K562 (cell line): ENCODE data around the gene CCDC183. TPM values are rescaled to one million over a fixed set of nuclear protein-coding genes. Genes with fewer than 3 reads are reported as not detected.

Experiments used
- ATAC-seq: fragments of 200-7000 bp; cut with Tn5 transposase; 3 replicates; pipeline ENCODE4 v1.9.1; 2020; ENCODE audit warnings: moderate library complexity
- BruUV-seq: library from RNA; stranded (reverse); fragments of 400-500 nt; replicated peaks from 2 replicates; lab custom pipeline; 2021; lab: Mats Ljungman, UMichigan
- CTCF ChIA-PET: fragments of 300-600 bp; formaldehyde crosslinking; extraction: SDS; loops from one replicate; lab custom pipeline; 2021; ENCODE audit warnings: low intra/inter-chr PET ratio; lab: Yijun Ruan, JAX
- POLR2A ChIA-PET: fragments of 300-600, 350-650 bp; sonication (Branson Sonifier 250); formaldehyde crosslinking; extraction: SDS; loops from one replicate; lab custom pipeline; 2021; ENCODE audit warnings: antibody characterized with exemption, inconsistent platforms; lab: Yijun Ruan, JAX
- DNase-seq, 4 experiments: peaks; one replicate each; pipeline versions ENCODE4 v3.0.0 to v3.0.0-alpha.2; 2011 to 2018; ENCODE audit warnings: low spot score in 3 of 4, mixed read lengths in 3 of 4; ENCODE audit errors: extremely low read depth in 1 of 4
- FAIRE-seq: peaks from 2 replicates; lab custom pipeline; 2011; peaks lifted over from hg19 to GRCh38; lab: Jason Lieb, UNC
- H2AFZ ChIP-seq: 2 replicates; pipeline ENCODE4 v1.6.0; 2011; ENCODE audit warnings: low read depth, low read length, control low read depth, inconsistent platforms
- H3K27ac ChIP-seq: fragments of 200-600 bp; 3 replicates; pipeline ENCODE4 v1.8.0; 2011; ENCODE audit warnings: low read depth, mild to moderate bottlenecking, control low read depth, inconsistent platforms, low read length, moderate library complexity, mixed read lengths; ENCODE audit errors: extremely low read depth
- H3K27me3 ChIP-seq, 2 experiments: fragments of 300-600 bp in 1 of 2; 2 replicates in 1 of 2; 3 replicates in 1 of 2; pipeline versions ENCODE4 v1.6.0 to v1.8.0; 2011; ENCODE audit warnings: inconsistent platforms in 2 of 2, low read length in 2 of 2, mild to moderate bottlenecking in 1 of 2, mixed read lengths in 1 of 2, moderate library complexity in 1 of 2; ENCODE audit not compliant: control insufficient read depth in 2 of 2, insufficient read depth in 2 of 2
- H3K36me3 ChIP-seq: fragments of 300-600 bp; 3 replicates; pipeline ENCODE4 v1.8.0; 2011; ENCODE audit warnings: mild to moderate bottlenecking, low read length, inconsistent platforms; ENCODE audit not compliant: control insufficient read depth, insufficient read depth
- H3K4me1 ChIP-seq, 2 experiments: fragments of 200-600 bp in 1 of 2; replicated peaks in 1 of 2; 2 replicates in 1 of 2; 3 replicates in 1 of 2; pipeline versions ENCODE4 v1.5.1 to v1.8.0; 2011; ENCODE audit warnings: inconsistent platforms in 2 of 2, low read length in 2 of 2, mild to moderate bottlenecking in 1 of 2, mixed read lengths in 1 of 2, moderate library complexity in 1 of 2; ENCODE audit not compliant: control insufficient read depth in 2 of 2, insufficient read depth in 2 of 2
- H3K4me2 ChIP-seq: 2 replicates; pipeline ENCODE4 v1.6.1; 2011; ENCODE audit warnings: low read length, control low read depth, inconsistent platforms, mixed read lengths; ENCODE audit not compliant: insufficient read depth
- H3K4me3 ChIP-seq: fragments of 200-600 bp; sonication (generic), shearing (Covaris generic); 2 replicates; pipeline ENCODE4 v1.5.1; 2016; ENCODE audit warnings: control low read depth, inconsistent platforms
- H3K79me2 ChIP-seq: fragments of 200-600 bp; 3 replicates; pipeline ENCODE4 v1.8.0; 2011; ENCODE audit warnings: low read length, inconsistent platforms; ENCODE audit not compliant: control insufficient read depth, insufficient read depth
- H3K9ac ChIP-seq, 2 experiments: 2 replicates each; pipeline versions ENCODE4 v1.6.0 to v1.6.1; 2011; ENCODE audit warnings: low read depth in 2 of 2, low read length in 2 of 2, control low read depth in 1 of 2, inconsistent platforms in 1 of 2, mild to moderate bottlenecking in 1 of 2, mixed read lengths in 1 of 2; ENCODE audit not compliant: insufficient read depth in 1 of 2
- H3K9me1 ChIP-seq: one replicate; pipeline ENCODE4 v1.6.0; 2011; ENCODE audit warnings: inconsistent platforms, mild to moderate bottlenecking, low read length, moderate library complexity; ENCODE audit not compliant: control insufficient read depth, insufficient read depth
- H3K9me3 ChIP-seq: replicated peaks from 2 replicates; pipeline ENCODE4 v1.5.1; 2011; ENCODE audit warnings: low read depth, low read length, inconsistent platforms; ENCODE audit not compliant: control insufficient read depth, insufficient read depth
- H4K20me1 ChIP-seq: replicated peaks from 2 replicates; pipeline ENCODE4 v1.6.1; 2011; ENCODE audit warnings: low read length, inconsistent platforms, mixed read lengths; ENCODE audit not compliant: control insufficient read depth, insufficient read depth
- BHLHE40 ChIP-seq: IDR thresholded peaks from 2 replicates; pipeline ENCODE4 v1.6.1; 2011; ENCODE audit warnings: low read length, improper control_type of control experiment
- CBX2 ChIP-seq: fragments of 200-600 bp; sonication (generic); IDR thresholded peaks from one replicate; pipeline ENCODE4 v1.6.1; 2012; ENCODE audit warnings: mild to moderate bottlenecking, low read length, inconsistent platforms; ENCODE audit not compliant: insufficient read depth, poor library complexity, severe bottlenecking
- CSDE1 ChIP-seq, 2 experiments: fragments of 450-650 bp; IDR thresholded peaks; 2 replicates each; pipeline ENCODE4 v1.6.1; 2016; ENCODE audit warnings: mild to moderate bottlenecking in 1 of 2
- EWSR1 ChIP-seq: fragments of 450-650 bp; IDR thresholded peaks from 2 replicates; pipeline ENCODE4 v1.6.1; 2018; ENCODE audit warnings: borderline replicate concordance, mild to moderate bottlenecking, low read depth, moderate library complexity; ENCODE audit not compliant: partially characterized antibody
- KDM2B ChIP-seq: fragments of 250-450 bp; sonication (Bioruptor Pico); IDR thresholded peaks from 2 replicates; pipeline ENCODE4 v1.8.0; 2021; ENCODE audit warnings: mild to moderate bottlenecking, moderate library complexity
- PCBP1 ChIP-seq: fragments of 200-400 bp; formaldehyde crosslinking; IDR thresholded peaks from 2 replicates; pipeline ENCODE4 v1.6.1; 2018; ENCODE audit warnings: mild to moderate bottlenecking, low read depth, low read length; ENCODE audit not compliant: poor library complexity, severe bottlenecking
- POLR2G ChIP-seq: fragments of 200-400 bp; formaldehyde crosslinking; IDR thresholded peaks from 2 replicates; pipeline ENCODE4 v1.6.1; 2017; ENCODE audit warnings: low read depth, mild to moderate bottlenecking, antibody characterized with exemption, low read length, moderate library complexity
- RFX5 ChIP-seq: IDR thresholded peaks from 2 replicates; pipeline ENCODE4 v1.6.1; 2011; ENCODE audit warnings: low read depth, mild to moderate bottlenecking, improper control_type of control experiment, low read length
- SMAD2 ChIP-seq: fragments of 150-350 bp; IDR thresholded peaks from 2 replicates; pipeline ENCODE4 v1.6.1; 2014; ENCODE audit warnings: low read depth, mild to moderate bottlenecking, low read length
- SMAD3 ChIP-seq: fragments of 450-650 bp; formaldehyde crosslinking; conservative IDR thresholded peaks from 2 replicates; pipeline ENCODE4 v1.4.0; 2020; ENCODE audit warnings: mild to moderate bottlenecking
- SNRNP70 ChIP-seq: fragments of 200-400 bp; formaldehyde crosslinking; optimal IDR thresholded peaks from 2 replicates; pipeline ENCODE3; 2017; ENCODE audit warnings: low read depth, low read length
- ZFP30 ChIP-seq: fragments of 250-450 bp; sonication (Bioruptor Pico); IDR thresholded peaks from 2 replicates; pipeline ENCODE4 v1.8.0; 2022; ENCODE audit warnings: moderate library complexity, mild to moderate bottlenecking, inconsistent platforms, borderline replicate concordance
- ZNF384 ChIP-seq: IDR thresholded peaks from 2 replicates; pipeline ENCODE4 v1.6.1; 2012; ENCODE audit warnings: low read depth, low read length, improper control_type of control experiment
- ZNF586 ChIP-seq: fragments of 450-650 bp; formaldehyde crosslinking; conservative IDR thresholded peaks from 2 replicates; pipeline ENCODE4 v1.4.0; 2020; ENCODE audit warnings: mild to moderate bottlenecking, moderate library complexity
- ZNF766 ChIP-seq: fragments of 200-800 bp; sonication (Bioruptor generic); conservative IDR thresholded peaks from 2 replicates; pipeline ENCODE4 v1.6.1; 2016; ENCODE audit warnings: missing genetic modification characterization, missing compliant biosample characterization
- WGBS: fragments of 100-300 bp; shearing (Covaris generic); methylation state at CpG from one replicate; pipeline ENCODE4 v1.1.6; 2016; ENCODE audit warnings: low coverage, mixed read lengths; ENCODE audit not compliant: insufficient coverage; ENCODE audit errors: missing lambda C conversion rate; 5-methylcytosine and 5-hydroxymethylcytosine counted together
- in situ Hi-C: fragments of 300-500 bp; cut with MboI; formaldehyde crosslinking; loops from 4 replicates; pipeline ENCODE4 v1.15.0; 2018; ENCODE audit warnings: inconsistent platforms, mixed read lengths
- intact Hi-C: fragments of 100-400 bp; cut with micrococcal nuclease; formaldehyde crosslinking; loops from 2 replicates; pipeline ENCODE4 v1.14.2; 2022
- polyA plus RNA-seq, 8 experiments: library from polyadenylated mRNA; depleted of rRNA in 4 of 8; stranded (reverse) in 5 of 8; unstranded in 3 of 8; fragments of >200 nt; fragmentation: Nextera tagmentation in 2 of 8; fragmentation: Illumina TruSeq in 1 of 8; extraction: Ambion mirVana in 2 of 8; extraction: Trizol in 1 of 8; gene quantifications; 2 replicates each; pipeline versions ENCODE4 v1.2.1 to v1.2.3, GENCODE V29; 2011 to 2014; ENCODE audit warnings: inconsistent platforms in 1 of 8, missing spikeins in 1 of 8
- total RNA-seq, 7 experiments: library from RNA; depleted of rRNA in 6 of 7; stranded (reverse); fragments of >200 nt in 6 of 7; fragmentation: Illumina TruSeq in 2 of 7; extraction: Trizol in 2 of 7; gene quantifications; 2 replicates each; pipeline versions ENCODE4 v1.2.1 to v1.2.3, GENCODE V29; 2011 to 2021; ENCODE audit warnings: low replicate concordance in 1 of 7
- TF ChIP-seq, protein P1 (sequence below): sonication (generic); formaldehyde crosslinking; IDR thresholded peaks from 2 replicates; pipeline ENCODE4 v1.8.1; 2023; ENCODE audit warnings: mild to moderate bottlenecking, missing genetic modification reagents
- TF ChIP-seq, protein P2 (sequence below): fragments of 250-450 bp; sonication (Bioruptor Pico); IDR thresholded peaks from 2 replicates; pipeline ENCODE4 v1.5.0; 2021

CCDC183 gene
- total and polyA plus RNA-seq, 9 of the 15 experiments (the other 6 are each of a cell fraction or from before 2014, with no cell fraction given), result 0.21 to 0.60 (median 0.29) TPM; not detected in 4

DNA sequence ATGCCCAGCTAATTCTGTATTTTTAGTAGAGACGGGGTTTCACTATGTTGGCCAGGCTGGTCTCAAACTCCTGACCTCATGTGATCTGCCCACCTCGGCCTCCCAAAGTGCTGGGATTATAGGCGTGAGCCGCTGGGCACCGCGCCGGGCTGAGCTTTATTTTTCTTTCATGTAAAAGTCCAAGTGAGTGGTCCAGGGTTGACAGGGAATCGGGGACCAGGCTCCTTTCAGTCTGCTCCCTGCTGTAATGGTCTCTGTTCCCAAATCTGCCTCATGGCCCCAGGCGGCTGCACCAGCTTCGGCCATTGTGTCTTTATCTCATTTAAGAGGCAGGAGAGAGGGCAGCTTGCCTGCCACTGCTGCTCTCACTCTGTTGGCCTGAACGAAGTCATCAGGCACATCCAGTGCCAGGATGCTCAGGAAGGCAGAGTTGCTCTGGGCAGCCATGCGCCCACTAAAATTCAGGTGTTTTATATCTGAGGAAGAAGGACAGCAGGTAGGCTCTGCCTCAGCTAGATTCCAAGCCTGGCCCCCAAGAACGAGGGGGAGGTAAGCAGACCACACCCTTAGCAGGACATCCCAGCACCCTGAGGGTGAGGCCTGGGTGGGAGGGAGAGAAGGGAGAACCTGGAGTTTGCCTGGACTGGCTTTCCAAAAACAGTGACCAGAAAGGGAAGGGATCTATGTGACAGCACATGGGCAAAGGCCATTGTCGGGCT, 1.7 kb upstream of the CCDC183 start (continued):
- no peak for TF ChIP-seq SNRNP70
- TF ChIP-seq SMAD3 (CRISPR knock-in tag), result no peak
- no peak for TF ChIP-seq EWSR1
- TF ChIP-seq, protein P1, sequence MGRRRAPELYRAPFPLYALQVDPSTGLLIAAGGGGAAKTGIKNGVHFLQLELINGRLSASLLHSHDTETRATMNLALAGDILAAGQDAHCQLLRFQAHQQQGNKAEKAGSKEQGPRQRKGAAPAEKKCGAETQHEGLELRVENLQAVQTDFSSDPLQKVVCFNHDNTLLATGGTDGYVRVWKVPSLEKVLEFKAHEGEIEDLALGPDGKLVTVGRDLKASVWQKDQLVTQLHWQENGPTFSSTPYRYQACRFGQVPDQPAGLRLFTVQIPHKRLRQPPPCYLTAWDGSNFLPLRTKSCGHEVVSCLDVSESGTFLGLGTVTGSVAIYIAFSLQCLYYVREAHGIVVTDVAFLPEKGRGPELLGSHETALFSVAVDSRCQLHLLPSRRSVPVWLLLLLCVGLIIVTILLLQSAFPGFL, result no peak
- no peak for TF ChIP-seq POLR2G
- TF ChIP-seq SMAD2, result no peak
- TF ChIP-seq ZNF384, result no peak
- TF ChIP-seq CBX2, result no peak

DNA sequence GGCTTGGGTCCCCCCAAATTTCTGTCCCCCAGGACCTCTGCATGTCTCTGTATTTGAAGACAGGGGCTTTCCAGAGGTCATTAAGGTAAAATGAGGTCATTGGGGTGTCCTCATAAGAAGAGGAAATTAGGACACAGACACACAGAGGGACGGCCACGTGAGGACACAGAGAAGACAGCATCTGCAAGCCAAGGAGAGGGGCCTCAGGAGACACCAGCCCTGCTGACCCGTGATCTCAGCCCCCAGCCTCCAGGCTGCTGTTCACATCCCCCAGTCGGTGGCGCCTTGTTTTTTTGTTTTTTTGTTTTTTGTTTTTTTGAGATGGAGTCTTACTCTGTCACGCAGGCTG, 1.2 kb upstream of the CCDC183 start:
- TF ChIP-seq, protein P2, sequence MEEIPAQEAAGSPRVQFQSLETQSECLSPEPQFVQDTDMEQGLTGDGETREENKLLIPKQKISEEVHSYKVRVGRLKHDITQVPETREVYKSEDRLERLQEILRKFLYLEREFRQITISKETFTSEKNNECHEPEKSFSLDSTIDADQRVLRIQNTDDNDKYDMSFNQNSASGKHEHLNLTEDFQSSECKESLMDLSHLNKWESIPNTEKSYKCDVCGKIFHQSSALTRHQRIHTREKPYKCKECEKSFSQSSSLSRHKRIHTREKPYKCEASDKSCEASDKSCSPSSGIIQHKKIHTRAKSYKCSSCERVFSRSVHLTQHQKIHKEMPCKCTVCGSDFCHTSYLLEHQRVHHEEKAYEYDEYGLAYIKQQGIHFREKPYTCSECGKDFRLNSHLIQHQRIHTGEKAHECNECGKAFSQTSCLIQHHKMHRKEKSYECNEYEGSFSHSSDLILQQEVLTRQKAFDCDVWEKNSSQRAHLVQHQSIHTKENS, result no peak
- no peak for TF ChIP-seq KDM2B (CRISPR knock-in tag)
- no peak for TF ChIP-seq ZNF586 (CRISPR knock-in tag)
- TF ChIP-seq ZNF766, result no peak
- no peak for TF ChIP-seq CSDE1 (IDR thresholded peaks at IDR 0.05)
- TF ChIP-seq RFX5, result no peak
- TF ChIP-seq BHLHE40, result no peak
- TF ChIP-seq PCBP1, result no peak
- no peak for TF ChIP-seq ZFP30
- H3K27me3 ChIP-seq, result no peaks in the 10 kb centered on the region
- no peak overlapping the region for H3K27ac ChIP-seq
- H3K4me1 ChIP-seq, result peaks cover 51 to 71% of the 10 kb centered on the region in 2 experiments
- ChIA-PET POLR2A (interaction anchor here (0.6 to 2.8 kb wide), 2 partner anchors 13 to 383 kb away, joined by 4 to 14 read pairs; partner anchors contain the start of gene RABL6), CTCF (no interaction called here)
- no TSS peak for BruUV-seq
- H3K36me3 ChIP-seq, result peaks cover 18% of the 10 kb centered on the region; the same call in 1 of the 3 replicates
- intact Hi-C loops, result no loop called here
- no peak overlapping the region for H3K4me3 ChIP-seq
- in situ Hi-C loops, result loop anchor here (25.0 kb wide), 1 partner anchor 442 kb away; the partner anchor contains the start of genes CYSRT1, RNF224, SLC34A3 and TUBB4B
- H3K9me1 ChIP-seq, result peaks cover 4% of the 10 kb centered on the region
- 53% methylated on average over 6 of the region's 6 CpGs for WGBS
- peak overlapping the region in 1 of 2 experiments; percentile 82; a peak in 2 of 4 replicates for H3K9ac ChIP-seq
- ATAC-seq (no peak), DNase-seq (no peak), FAIRE-seq (no peak)
- H3K79me2 ChIP-seq, result peaks cover 19% of the 10 kb centered on the region
- no peaks in the 10 kb centered on the region for H3K9me3 ChIP-seq
- no peak overlapping the region for H2AFZ ChIP-seq
- peaks cover 5% of the 10 kb centered on the region; the same call in 1 of the 2 replicates for H4K20me1 ChIP-seq
- H3K4me2 ChIP-seq, result no peak overlapping the region
